B cell (primary cell): Measurements from ENCODE around the gene MCM10.

Experiments used
- CTCF ChIP-seq: fragments of 200-600 bp; IDR thresholded peaks from one replicate; pipeline ENCODE4 v1.8.0; 2022; ENCODE audit warnings: antibody characterized with exemption, mild to moderate bottlenecking
- EZH2 ChIP-seq: IDR thresholded peaks from 2 replicates; pipeline ENCODE4 v1.6.1; 2012; ENCODE audit warnings: borderline replicate concordance, low read depth, mild to moderate bottlenecking, moderate library complexity, low read length; ENCODE audit not compliant: insufficient read depth, poor library complexity, severe bottlenecking

DNA sequence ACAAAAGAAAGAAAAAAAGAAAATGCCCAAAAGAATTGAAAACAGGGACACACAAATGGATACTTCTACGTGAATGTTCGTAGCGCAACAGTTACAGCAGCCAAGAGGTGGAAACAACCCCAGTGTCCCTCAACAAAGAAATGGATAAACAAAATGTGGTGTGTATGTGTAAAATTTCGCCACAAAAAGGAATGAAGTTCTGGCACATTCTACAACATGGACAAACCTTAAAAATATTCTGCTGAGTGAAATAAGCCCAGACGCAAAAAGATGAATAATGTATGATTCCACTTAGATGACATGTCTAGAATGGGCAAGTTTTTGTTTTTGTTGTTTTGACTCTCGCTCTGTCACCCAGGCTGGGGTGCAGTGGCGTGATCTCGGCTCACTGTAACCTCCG, 61.9 kb downstream of the MCM10 start:
- TF ChIP-seq CTCF (no peak), EZH2 (no peak)
